HepG2 (cell line): ENCODE results near the gene TTC1. TPM values are rescaled to one million over a fixed set of nuclear protein-coding genes. Genes with fewer than 3 reads are reported as not detected.

Experiments
- CBX2 ChIP-seq, 2 experiments: fragments of 200-600 bp in 1 of 2; sonication (generic); formaldehyde crosslinking in 1 of 2; IDR thresholded peaks; 2 replicates each; pipeline versions ENCODE4 v1.7.0 to v1.8.1; 2018 to 2022; ENCODE audit warnings: low read depth in 2 of 2, low read length in 1 of 2, mild to moderate bottlenecking in 1 of 2, missing genetic modification reagents in 1 of 2
- GZF1 ChIP-seq: sonication (generic); formaldehyde crosslinking; IDR thresholded peaks from 2 replicates; pipeline ENCODE4 v1.5.1; 2020; ENCODE audit warnings: mild to moderate bottlenecking, missing genetic modification reagents
- KDM1A ChIP-seq: IDR thresholded peaks from 2 replicates; pipeline ENCODE4 v1.6.1; 2016; ENCODE audit warnings: missing compliant biosample characterization
- NONO ChIP-seq, 2 experiments: fragments of 450-650 bp in 1 of 2; sonication (generic) in 1 of 2; formaldehyde crosslinking in 1 of 2; IDR thresholded peaks in 1 of 2; conservative IDR thresholded peaks in 1 of 2; 2 replicates each; pipeline versions ENCODE4 v1.6.1 to v1.8.0; 2017 to 2022; ENCODE audit warnings: mild to moderate bottlenecking in 1 of 2, missing genetic modification reagents in 1 of 2, moderate library complexity in 1 of 2
- PRDM10 ChIP-seq: sonication (generic); formaldehyde crosslinking; IDR thresholded peaks from 2 replicates; pipeline ENCODE4 v1.4.0; 2020; ENCODE audit warnings: low read depth, missing genetic modification reagents
- SMC3 ChIP-seq: IDR thresholded peaks from 2 replicates; pipeline ENCODE4 v1.6.1; 2011; ENCODE audit warnings: low read length, improper control_type of control experiment
- TGIF2 ChIP-seq: IDR thresholded peaks from 2 replicates; pipeline ENCODE4 v1.6.1; 2016; ENCODE audit warnings: control low read depth, missing compliant biosample characterization
- XRCC5 ChIP-seq: fragments of 200-400 bp; formaldehyde crosslinking; optimal IDR thresholded peaks from 2 replicates; pipeline ENCODE3; 2017; ENCODE audit warnings: mild to moderate bottlenecking, low read length
- ZKSCAN1 ChIP-seq: fragments of 150-350 bp; IDR thresholded peaks from 2 replicates; pipeline ENCODE4 v1.6.1; 2014; ENCODE audit warnings: low read length
- ZNF589 ChIP-seq: sonication (generic); formaldehyde crosslinking; conservative IDR thresholded peaks from 2 replicates; pipeline ENCODE4 v1.8.0; 2022; ENCODE audit warnings: mild to moderate bottlenecking, moderate library complexity, missing genetic modification reagents
- polyA plus RNA-seq, 8 experiments: library from polyadenylated mRNA; depleted of rRNA in 3 of 8; stranded (reverse) in 7 of 8; unstranded in 1 of 8; fragments of >200 nt; fragmentation: Illumina TruSeq in 4 of 8; extraction: Trizol in 4 of 8; gene quantifications; 2 replicates each; pipeline versions ENCODE4 v1.2.1 to v1.2.3, GENCODE V29; 2011 to 2016; ENCODE audit warnings: low read depth in 4 of 8, missing spikeins in 1 of 8, mixed read lengths in 1 of 8; ENCODE audit not compliant: insufficient read depth in 1 of 8
- total RNA-seq, 5 experiments: library from RNA; depleted of rRNA; stranded (reverse); fragments of >200 nt; fragmentation: Illumina TruSeq; extraction: Trizol; gene quantifications; 2 replicates each; pipeline ENCODE4 v1.2.3, GENCODE V29; 2016; ENCODE audit warnings: low read depth in 1 of 5
- TF ChIP-seq, protein P1 (sequence below): sonication (generic); formaldehyde crosslinking; IDR thresholded peaks from 2 replicates; pipeline ENCODE4 v1.5.0; 2020; ENCODE audit warnings: mild to moderate bottlenecking, missing genetic modification reagents, moderate library complexity
- TF ChIP-seq, protein P2 (sequence below): sonication (generic); formaldehyde crosslinking; IDR thresholded peaks from 2 replicates; pipeline ENCODE4 v1.8.1; 2022; ENCODE audit warnings: mild to moderate bottlenecking, missing genetic modification reagents

Gene TTC1
- total and polyA plus RNA-seq, 2 of the 13 experiments (the other 11 are each of a cell fraction or from before 2014, with no cell fraction given) = 16.1 to 72.1 TPM

GRCh38 chr5:159987031-159987674 is 21.8 kb upstream of the TTC1 start (continued):
- TF ChIP-seq GZF1 (CRISPR knock-in tag) (no peak), PRDM10 (CRISPR knock-in tag) (no peak), ZKSCAN1 (no peak), TGIF2 (CRISPR knock-in tag) (no peak), CBX2 (IDR thresholded peaks at IDR 0.05; ENCODE audit: low read depth, low read length) (no peak), CBX2 (CRISPR knock-in tag; IDR thresholded peaks at IDR 0.05; ENCODE audit: low read depth) (no peak), ZNF589 (CRISPR knock-in tag) (no peak), XRCC5 (peak; percentile 81), KDM1A (CRISPR knock-in tag) (no peak), SMC3 (peak; percentile 28; the same call in 1 of the 2 replicates), NONO (IDR thresholded peaks at IDR 0.05) (no peak), NONO (CRISPR knock-in tag; conservative IDR thresholded peaks at IDR 0.05) (peak; percentile 48; the same call in 1 of the 2 replicates)
- TF ChIP-seq, protein P1, sequence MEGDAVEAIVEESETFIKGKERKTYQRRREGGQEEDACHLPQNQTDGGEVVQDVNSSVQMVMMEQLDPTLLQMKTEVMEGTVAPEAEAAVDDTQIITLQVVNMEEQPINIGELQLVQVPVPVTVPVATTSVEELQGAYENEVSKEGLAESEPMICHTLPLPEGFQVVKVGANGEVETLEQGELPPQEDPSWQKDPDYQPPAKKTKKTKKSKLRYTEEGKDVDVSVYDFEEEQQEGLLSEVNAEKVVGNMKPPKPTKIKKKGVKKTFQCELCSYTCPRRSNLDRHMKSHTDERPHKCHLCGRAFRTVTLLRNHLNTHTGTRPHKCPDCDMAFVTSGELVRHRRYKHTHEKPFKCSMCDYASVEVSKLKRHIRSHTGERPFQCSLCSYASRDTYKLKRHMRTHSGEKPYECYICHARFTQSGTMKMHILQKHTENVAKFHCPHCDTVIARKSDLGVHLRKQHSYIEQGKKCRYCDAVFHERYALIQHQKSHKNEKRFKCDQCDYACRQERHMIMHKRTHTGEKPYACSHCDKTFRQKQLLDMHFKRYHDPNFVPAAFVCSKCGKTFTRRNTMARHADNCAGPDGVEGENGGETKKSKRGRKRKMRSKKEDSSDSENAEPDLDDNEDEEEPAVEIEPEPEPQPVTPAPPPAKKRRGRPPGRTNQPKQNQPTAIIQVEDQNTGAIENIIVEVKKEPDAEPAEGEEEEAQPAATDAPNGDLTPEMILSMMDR (CRISPR knock-in tag) = peak; percentile 96
- TF ChIP-seq, protein P2, sequence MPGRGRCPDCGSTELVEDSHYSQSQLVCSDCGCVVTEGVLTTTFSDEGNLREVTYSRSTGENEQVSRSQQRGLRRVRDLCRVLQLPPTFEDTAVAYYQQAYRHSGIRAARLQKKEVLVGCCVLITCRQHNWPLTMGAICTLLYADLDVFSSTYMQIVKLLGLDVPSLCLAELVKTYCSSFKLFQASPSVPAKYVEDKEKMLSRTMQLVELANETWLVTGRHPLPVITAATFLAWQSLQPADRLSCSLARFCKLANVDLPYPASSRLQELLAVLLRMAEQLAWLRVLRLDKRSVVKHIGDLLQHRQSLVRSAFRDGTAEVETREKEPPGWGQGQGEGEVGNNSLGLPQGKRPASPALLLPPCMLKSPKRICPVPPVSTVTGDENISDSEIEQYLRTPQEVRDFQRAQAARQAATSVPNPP (CRISPR knock-in tag) = no peak
